HFFc6 (cell line): ENCODE data around the gene PSMB10. TPM values are rescaled to one million over a fixed set of nuclear protein-coding genes. Genes with fewer than 3 reads are reported as not detected.
"Not testable (repeated sequence)": the region's sequence is repeated elsewhere in the genome, so short reads cannot be mapped to it uniquely, and the experiment has no call there.

Experiments used
- DNase-seq: peaks from one replicate; pipeline ENCODE4 v3.0.0-alpha.2; 2018
- H3K27ac Mint-ChIP-seq: 2 replicates; pipeline ENCODE4 v1.8.0; 2020; ENCODE audit warnings: mild to moderate bottlenecking, mixed read lengths
- H3K27me3 Mint-ChIP-seq: 2 replicates; pipeline ENCODE4 v1.8.0; 2021; ENCODE audit warnings: mild to moderate bottlenecking, moderate library complexity, mixed read lengths; ENCODE audit not compliant: insufficient read depth
- H3K36me3 Mint-ChIP-seq: 2 replicates; pipeline ENCODE4 v1.8.0; 2021; ENCODE audit warnings: low read depth, mixed read lengths
- H3K4me1 Mint-ChIP-seq: 2 replicates; pipeline ENCODE4 v1.8.0; 2020; ENCODE audit warnings: low read depth, mixed read lengths
- H3K4me3 Mint-ChIP-seq: 2 replicates; pipeline ENCODE4 v1.8.0; 2020; ENCODE audit warnings: mild to moderate bottlenecking, moderate library complexity, mixed read lengths
- H3K9me3 Mint-ChIP-seq: 2 replicates; pipeline ENCODE4 v1.8.0; 2020; ENCODE audit warnings: mild to moderate bottlenecking, mixed read lengths
- CTCF ChIP-seq: fragments of 200-600 bp; sonication (generic); IDR thresholded peaks from 2 replicates; pipeline ENCODE4 v1.5.0; 2021; ENCODE audit warnings: antibody characterized with exemption, mild to moderate bottlenecking
- total RNA-seq, 6 experiments: library from RNA; stranded (reverse); fragmentation: NEBNext Ultra II Directional; extraction: Animal tissue kit (Norgen Biotek cat#: 25700); gene quantifications; 2 replicates in 1 of 6; 3 replicates in 5 of 6; pipeline ENCODE4 v1.2.3, GENCODE V29; 2021

Gene PSMB10
- total RNA-seq, 6 experiments from 2014 or later, result 36.3 to 49.7 (median 40.0) TPM

DNA sequence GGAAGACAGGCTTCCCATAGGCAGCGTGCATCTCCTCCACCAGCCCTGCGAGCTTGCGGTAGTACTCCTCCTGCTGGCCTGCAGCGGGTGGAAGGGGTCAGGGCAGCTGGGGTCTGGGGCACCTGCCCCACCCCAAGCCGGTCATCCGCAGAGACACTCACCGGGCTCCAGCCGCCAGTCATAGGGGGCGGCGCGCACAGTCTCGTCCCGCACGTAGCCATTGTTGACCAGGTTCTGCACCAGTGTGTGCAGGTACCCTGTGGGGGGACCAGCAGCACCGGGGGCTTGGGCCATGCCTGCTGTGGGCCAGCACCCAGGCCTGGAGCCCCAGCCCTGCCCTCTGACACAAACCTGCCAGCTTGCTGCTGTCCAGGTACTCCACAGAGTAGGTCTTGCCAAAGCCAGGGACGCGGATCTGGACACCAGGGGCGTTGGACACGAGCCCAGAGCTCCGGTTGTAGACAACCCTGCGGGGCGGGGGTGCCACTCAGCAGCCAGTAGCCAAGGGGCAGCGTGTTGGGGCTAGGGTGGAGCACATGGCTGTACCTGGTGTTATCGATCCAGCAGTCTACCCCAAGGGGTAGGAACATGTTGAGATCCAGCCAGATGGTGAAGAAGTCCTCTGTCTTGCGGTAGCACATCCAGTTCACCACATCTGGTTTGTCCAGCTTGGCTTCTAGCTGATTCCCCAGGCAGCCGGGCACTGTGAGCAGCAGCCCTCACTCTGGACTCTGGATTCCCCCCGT, 6.0 kb upstream of the PSMB10 start:
- H3K4me1 Mint-ChIP-seq, result no peaks in the 10 kb centered on the region
- peaks cover 15% of the 10 kb centered on the region; the same call in 1 of the 2 replicates for H3K36me3 Mint-ChIP-seq
- H3K9me3 Mint-ChIP-seq, result no peaks in the 10 kb centered on the region
- no peak for TF ChIP-seq CTCF
- no peak overlapping the region for H3K27ac Mint-ChIP-seq
- no peak for DNase-seq
- peaks cover 13% of the 10 kb centered on the region for H3K27me3 Mint-ChIP-seq
- H3K4me3 Mint-ChIP-seq, result no peak overlapping the region

- H3K9me3 Mint-ChIP-seq, result no peaks in the 10 kb centered on the region
- no peak for DNase-seq
- peaks cover 15% of the 10 kb centered on the region; the same call in 1 of the 2 replicates for H3K36me3 Mint-ChIP-seq
Measured at GRCh38 chr16:67942200-67942509, 5.5 kb upstream of the PSMB10 start.

DNA sequence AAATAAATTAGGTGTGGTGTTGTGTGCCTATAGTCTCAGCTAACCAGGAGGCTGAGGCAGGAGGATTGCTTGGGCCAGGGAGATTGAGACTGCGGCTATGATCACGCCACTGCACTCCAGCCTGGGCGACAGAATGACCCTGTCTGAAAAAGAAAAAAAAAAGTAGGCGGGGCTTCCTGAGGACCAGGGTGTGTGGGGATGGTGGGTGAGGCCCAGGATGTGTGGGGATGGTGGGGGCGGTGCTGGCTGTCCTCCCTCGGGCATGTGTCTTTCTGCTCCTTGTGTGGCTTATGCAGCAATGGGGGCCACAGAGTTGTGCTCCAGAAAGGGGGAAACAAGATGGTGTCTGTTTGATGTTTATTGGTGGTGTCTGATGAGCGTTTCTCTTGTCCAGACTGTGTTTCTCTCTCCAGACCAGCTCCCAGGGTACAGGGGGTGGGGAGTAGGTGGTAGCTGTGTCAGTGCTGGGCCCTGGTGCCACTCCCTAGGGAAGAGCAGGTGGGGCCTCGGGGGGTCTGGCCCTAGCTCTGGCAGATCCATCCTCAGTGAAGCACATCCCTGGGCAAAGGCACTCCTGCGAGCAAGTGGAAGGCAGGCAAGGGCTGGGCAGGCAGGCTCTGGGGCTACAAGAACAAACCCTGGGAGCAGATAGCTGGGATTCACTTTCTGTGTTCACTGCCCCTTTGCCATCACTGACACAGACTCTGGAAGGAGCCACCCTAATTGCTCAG, 5.0 kb upstream of the PSMB10 start:
- no peak for TF ChIP-seq CTCF
- Mint-ChIP-seq H3K4me1 (peaks cover 9% of the 10 kb centered on the region), H3K36me3 (peaks cover 15% of the 10 kb centered on the region; the same call in 1 of the 2 replicates), H3K4me3 (no peak overlapping the region), H3K27me3 (peaks cover 18% of the 10 kb centered on the region), H3K27ac (no peak overlapping the region; the same call in 1 of the 2 replicates), H3K9me3 (no peaks in the 10 kb centered on the region; the same call in 1 of the 2 replicates)
- DNase-seq, result no peak

More at GRCh38 chr16:67942200-67942509, 5.5 kb upstream of the PSMB10 start:
- Mint-ChIP-seq H3K27ac (peak overlapping the region; percentile 44; the same call in 1 of the 2 replicates), H3K27me3 (peaks cover 15% of the 10 kb centered on the region), H3K4me3 (no peak overlapping the region), H3K4me1 (peaks cover 4% of the 10 kb centered on the region)
- peak; percentile 80 for TF ChIP-seq CTCF

DNA sequence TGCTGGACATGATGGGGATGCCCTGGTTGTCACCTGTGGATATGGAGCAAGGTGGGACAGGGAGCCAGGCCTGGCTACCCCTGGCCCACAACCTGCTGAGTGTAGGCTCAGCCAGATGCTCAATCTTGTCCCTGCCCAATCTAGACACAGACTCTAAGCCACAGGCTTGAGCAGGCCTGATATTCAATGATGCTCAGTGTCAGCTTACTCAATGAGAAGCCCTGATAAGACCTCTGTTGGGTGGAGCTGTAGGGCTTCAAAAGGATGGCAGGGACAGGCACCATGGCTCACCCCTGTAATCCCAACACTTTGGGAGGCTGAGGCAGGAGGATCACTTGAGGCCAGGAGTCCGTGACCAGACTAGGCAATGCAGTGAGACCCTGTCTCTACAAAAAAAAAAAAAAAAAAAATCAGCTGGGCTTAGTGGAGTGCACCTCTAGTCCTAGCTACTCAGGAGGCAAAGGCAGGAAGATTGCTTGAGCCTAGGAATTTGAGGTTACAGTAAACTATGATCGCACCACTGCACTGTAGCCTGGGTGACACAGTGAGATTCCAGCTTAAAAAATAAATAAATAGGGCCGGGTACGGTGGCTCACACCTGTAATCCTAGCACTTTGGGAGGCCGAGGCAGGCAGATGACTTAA, 3.9 kb upstream of the PSMB10 start:
- peaks cover 8% of the 10 kb centered on the region; the same call in 1 of the 2 replicates for H3K9me3 Mint-ChIP-seq
- no peak overlapping the region for H3K4me3 Mint-ChIP-seq
- H3K36me3 Mint-ChIP-seq, result peaks cover 15% of the 10 kb centered on the region; the same call in 1 of the 2 replicates
- peaks cover 28% of the 10 kb centered on the region for H3K27me3 Mint-ChIP-seq
- DNase-seq, result no peak
- peaks cover 11% of the 10 kb centered on the region for H3K4me1 Mint-ChIP-seq
- H3K27ac Mint-ChIP-seq, result peak overlapping the region; percentile 31; the same call in 1 of the 2 replicates
- TF ChIP-seq CTCF, result no peak

DNA sequence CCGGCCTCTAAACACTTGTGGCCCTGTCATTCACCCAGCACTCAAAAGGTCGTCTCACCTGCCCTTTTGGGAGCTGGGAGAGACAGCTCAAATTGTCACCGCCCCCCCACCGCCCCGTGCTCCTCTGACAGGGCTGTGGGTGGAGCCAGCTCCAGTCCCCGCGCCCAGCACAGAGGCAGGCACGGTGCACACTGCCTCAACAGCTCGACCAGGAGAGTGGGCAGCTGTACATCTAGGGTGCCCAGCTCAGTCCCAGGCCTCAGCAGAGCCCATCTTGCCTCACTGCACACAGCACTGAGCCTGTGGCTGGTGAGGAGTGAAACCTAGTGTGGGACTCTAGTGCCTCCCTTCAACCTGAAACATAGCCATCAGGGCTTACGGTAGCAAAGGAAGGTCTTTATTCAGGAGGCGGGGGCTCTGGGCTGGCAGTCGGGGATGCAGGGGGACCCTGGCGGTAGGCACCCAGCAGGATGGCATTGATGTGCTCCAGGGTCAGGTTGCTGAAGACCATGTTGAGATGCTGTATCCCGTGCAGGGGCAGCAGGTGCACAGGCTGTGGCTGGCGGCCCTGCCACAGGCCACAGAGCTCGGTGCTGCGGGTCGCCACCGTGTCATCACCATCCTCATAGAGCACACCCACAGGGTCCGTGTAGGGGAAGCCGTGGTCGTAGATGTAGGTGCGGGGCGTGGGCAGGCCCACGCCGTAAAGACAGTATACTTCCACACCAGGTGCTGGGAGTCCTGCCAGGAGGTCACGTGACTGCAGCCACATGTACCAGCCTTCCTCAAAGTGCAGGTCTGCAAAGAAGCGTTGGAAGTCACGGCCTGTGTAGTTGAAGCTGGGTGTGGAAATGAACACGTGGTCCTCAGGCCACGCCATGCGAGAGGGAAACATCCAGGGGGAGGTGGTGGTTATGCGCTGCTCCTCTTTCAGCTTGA, 3.1 kb upstream of the PSMB10 start:
- Mint-ChIP-seq H3K4me1 (peaks cover 19% of the 10 kb centered on the region), H3K36me3 (peaks cover 15% of the 10 kb centered on the region; the same call in 1 of the 2 replicates), H3K9me3 (peaks cover 8% of the 10 kb centered on the region; the same call in 1 of the 2 replicates), H3K27me3 (peaks cover 35% of the 10 kb centered on the region), H3K27ac (peak overlapping the region; percentile 31), H3K4me3 (no peak overlapping the region)
- no peak for DNase-seq
- no peak for TF ChIP-seq CTCF

DNA sequence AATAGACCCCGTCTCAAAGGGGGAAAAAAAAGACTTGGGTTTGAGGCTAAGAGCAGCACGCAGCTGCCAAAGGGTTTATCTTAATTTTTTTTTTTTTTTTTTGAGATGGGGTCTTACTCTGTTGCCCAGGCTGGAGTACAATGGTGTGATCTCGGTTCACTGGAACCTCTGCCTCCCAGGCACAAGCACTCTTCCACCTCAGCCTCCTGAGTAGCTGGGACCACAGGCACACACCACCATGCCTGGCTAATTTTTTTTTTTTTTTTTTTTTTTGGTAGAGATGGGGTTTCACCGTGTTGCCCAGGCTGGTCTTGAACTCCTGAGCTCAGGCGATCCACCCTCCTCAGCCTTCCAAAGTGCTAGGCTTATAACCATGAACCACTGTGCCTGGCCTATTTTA, 1.1 kb upstream of the PSMB10 start:
- Mint-ChIP-seq H3K4me3 (peak overlapping the region; percentile 60), H3K27ac (peak overlapping the region; percentile 92; the same call in 1 of the 2 replicates), H3K4me1 (peaks cover 29% of the 10 kb centered on the region), H3K36me3 (peaks cover 15% of the 10 kb centered on the region; the same call in 1 of the 2 replicates), H3K27me3 (peaks cover 43% of the 10 kb centered on the region)
- DNase-seq, H3K9me3 Mint-ChIP-seq: not testable (repeated sequence)
